HuH-7.5 (cell line): ENCODE results near the gene NDE1.

Source experiments
- DNase-seq: peaks from one replicate; pipeline ENCODE4 v3.0.0; 2011; ENCODE audit warnings: low spot score

Gene NDE1

DNA sequence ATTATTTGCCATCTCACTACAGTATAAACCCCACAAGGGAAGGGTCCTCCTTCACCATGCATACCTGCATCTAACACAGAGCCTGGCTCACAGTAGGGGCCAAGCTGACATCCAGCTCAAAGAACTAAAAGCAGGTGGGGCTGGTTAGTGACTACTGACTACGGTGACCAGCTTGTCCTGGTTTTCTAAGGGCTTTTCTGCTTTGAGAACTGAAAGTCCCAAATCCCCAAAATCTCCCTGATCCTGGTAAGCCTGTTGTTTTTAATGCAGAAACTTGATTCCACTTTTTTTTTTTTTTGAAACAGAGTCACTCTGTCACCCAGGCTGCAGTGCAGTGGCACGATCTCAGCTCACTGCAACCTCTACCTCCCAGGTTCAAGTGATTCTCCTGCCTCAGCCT lies 89.4 kb downstream of the NDE1 start:
- DNase-seq, result no peak

DNA sequence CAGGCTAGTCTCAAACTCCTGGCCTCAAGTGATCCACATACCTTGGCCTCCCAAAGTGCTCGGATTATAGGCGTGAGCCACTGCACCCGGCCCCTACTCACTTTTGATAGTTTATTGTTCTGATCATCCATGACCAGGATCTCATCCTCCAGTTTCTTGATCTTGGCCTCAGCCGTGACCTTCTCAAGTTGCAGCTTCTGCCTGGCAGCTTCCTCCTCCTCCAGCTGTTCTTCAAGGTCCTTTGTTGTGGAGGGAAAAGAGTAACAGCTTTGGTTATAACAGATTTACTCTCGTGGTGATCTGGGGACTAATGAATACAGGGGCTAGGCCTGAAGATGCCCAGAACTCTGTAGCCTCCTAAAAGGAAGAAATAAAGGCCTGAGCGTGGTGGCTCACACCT lies 89.9 kb downstream of the NDE1 start:
- DNase-seq, result no peak

DNA sequence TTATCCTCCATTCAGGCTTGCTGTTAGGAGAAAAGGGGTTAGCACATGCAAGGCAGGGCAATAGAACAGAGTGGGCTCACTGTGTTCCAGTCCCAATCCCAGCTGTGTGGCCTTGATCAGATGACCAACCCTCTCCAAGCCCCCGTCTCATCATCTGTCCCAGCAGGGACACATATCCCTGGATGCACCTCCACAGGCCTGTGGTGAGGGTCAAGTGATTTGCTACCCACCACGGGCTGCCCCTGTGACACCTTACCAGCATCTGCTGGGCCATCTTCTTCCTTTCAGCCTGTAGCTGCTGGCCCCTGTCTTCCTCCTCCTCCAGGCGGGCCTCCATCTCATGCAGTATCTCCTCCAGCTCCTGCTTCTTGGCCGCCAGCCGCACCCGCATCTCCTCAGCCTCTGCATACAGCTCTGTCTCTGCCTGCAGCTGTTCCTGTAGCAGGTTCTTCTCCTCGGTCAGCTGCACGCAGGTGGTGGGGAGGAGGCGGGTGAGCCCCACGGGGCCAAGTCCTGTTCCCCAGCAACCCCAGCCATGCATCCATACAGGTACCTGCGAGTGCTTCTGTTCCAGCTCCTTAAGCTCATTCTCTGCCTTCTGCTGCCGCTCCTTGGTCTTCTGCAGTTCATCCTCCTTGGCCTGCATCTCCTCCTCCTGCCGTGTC lies 91.3 kb downstream of the NDE1 start:
- DNase-seq, result no peak

DNA sequence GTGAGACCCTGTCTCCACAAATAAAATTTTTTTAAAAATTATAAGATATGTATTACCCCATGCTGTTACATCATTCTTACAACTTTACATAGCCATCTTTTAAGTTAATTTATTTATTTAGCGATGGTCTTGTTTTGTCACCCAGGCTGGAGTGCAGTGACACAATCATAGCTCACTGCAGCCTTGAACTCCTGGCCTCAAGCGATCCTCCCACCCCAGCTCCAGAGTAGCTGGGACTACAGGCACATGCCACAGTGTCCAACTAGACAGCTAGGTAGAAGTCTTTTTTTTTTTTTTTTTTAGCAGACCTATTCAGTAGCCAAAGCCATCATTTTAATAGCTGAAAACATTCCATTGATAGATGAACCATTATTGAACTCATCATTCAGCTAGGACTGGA lies 92.7 kb downstream of the NDE1 start:
- DNase-seq, result no peak

DNA sequence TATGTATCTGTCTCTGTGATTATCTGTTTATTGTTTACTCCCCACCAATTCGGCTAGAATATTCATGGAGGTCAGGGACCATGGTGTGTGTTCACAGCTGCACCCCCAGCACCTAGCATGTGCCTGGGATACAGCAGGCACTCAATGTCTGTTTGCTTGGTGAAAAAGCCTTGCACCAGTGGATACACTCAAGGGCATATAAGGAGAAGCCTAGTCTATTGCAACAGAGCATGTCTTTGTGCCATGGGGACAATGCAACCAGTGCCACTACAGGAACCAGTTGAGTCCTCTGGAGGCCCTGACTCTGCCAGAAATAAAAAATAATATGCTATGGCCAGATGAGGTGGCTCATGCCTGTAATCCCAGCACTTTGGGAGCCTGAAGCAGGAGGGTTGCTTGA lies 93.6 kb downstream of the NDE1 start:
- DNase-seq, result no peak

DNA sequence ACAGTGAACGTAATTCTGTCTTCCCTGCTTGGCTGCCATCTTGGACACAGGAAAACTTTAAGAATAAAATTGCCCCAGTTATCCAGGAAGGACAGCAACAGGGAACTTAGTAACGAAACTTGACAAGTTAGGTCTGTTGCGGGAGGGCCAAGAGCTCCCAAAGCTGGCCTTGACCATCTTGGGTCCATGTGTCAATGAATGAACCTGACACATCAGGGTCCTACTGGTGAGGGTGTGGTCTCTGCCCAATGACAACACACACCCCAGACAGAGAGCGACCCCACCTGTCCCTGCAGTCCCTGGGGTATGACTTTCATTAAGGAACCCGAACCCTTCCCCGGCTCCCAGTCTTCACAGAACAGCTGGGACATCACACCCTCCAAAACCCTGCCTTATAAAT lies 96.3 kb downstream of the NDE1 start:
- DNase-seq, result no peak

DNA sequence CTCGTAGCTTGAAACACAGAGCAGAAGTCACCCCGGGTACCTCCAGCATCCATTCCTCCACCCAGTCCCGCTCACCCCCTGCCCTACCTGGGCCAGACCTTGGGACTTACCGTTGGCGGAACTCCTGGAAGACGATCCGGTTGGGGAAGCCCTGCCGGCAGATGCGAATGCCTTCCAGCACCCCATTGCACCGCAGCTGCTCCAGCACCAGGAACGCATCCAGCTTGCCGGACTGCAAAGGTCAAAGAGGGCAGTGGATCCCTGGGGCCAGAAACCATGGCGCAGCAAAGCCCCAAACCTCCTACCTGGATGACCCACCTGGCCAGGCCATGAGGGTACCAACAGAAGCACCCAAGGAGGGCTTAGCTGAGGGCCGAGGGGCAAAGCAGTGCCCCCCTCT lies 97.9 kb downstream of the NDE1 start:
- DNase-seq, result no peak

DNA sequence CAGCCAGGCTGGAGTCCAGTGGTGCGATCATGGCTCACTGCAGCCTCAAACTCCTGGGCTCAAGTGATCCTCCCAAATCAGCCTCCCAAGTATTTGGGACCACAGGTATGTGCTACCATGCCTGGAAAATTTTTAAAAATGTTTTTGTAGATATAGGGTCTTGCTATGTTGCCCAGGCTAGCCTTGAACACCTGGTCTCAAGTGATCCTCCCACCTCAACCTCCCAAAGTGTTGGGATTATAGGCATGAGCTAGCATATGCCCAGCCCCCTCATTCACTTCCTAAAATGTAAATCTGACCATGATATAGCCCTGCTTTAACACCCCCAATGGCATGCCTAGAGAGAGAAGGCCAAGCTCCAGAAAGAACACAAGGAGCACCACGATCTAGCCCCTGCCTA lies 98.6 kb downstream of the NDE1 start:
- no peak for DNase-seq

DNA sequence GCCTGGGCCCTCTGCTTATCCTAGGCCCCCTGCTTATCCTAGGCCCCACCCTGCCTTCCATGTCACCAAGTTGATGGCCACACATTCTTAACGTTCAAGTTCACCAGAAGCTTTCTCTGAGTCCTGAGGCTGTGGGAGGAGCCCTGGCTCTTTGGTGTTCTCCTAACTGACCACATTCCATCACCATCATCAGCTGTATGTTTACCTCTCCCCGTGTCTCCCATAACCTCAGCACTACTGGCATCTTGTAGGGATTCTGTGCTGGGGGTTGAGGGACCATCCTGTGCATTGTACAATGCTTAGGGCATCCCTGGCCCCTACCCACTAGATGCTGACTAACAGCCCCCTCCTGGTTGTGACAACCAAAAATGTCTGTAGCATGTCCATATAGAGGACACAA lies 99.3 kb downstream of the NDE1 start:
- DNase-seq, result no peak

DNA sequence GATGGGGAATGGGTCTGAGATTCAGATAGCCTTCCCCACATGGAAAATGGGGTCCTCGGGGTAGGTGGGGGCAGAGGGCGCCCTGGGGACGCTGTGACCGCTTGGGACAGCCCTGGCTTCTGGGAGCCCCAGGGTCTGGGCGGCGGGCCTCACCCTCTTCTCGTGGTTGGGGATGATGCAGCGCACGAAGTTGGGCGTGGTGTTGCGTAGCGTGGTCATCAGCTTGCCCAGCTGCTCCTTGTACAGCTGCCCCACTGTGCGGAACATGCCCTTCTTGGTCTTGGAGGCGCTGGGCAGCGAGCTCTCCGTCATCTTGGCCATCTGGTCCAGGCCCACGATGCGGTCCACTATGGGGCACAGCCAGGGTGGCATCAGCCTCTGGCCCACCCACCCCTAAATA lies 99.9 kb downstream of the NDE1 start:
- DNase-seq, result no peak

DNA sequence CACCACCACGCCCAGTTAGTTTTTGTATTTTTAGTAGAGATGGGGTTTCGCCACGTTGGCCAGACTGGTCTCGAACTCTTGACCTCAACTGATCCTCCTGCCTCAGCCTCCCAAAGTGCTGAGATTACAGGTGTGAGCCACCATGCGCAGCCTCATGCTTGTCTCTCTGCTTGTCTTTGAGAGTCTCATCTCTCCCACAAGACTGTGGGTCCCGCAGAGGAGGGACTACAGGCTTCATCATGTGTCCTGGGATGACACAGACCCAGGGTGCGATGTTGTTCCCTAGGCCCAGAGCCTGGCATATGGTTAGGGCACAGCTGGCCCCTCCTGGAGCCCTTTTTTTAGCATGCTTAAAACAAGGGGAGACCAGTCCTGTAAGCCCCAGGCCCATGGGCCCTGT lies 101.9 kb downstream of the NDE1 start:
- DNase-seq, result no peak

DNA sequence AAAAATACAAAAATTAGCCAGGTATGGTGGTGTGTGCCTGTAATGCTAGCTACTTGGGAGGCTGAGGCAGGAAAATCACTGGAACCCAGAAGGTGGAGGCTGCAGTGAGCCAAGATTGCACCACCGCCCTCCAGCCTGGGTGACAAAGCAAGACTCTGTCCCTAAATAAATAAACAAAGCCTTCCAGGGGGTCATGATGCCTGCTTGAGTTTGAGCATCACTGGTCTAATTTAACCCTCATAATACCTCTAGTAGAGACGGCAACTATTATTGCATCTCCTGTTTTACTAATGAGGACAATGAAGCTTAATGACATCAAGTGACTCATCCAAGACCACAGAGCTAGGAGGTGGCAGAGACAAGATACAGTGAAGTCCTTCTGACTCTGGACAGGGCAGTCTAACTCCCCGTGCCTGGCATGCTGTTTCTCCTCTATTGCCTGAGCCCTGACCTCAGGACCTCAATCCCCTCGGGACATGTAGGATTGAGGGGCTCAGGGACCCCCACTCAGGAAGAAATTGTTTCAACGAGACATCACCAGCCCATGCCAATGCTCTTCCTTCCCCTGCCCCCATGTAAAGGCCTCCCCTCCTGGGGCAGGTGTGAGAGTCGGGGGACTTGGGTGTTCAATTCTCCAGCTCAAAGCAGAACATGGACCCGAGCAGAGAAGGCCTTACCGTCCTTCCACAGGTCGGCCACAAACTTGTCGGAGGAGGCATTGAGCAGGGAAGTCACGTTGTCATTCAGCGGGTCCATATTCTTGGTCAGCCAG lies 102.9 kb downstream of the NDE1 start:
- DNase-seq, result no peak

DNA sequence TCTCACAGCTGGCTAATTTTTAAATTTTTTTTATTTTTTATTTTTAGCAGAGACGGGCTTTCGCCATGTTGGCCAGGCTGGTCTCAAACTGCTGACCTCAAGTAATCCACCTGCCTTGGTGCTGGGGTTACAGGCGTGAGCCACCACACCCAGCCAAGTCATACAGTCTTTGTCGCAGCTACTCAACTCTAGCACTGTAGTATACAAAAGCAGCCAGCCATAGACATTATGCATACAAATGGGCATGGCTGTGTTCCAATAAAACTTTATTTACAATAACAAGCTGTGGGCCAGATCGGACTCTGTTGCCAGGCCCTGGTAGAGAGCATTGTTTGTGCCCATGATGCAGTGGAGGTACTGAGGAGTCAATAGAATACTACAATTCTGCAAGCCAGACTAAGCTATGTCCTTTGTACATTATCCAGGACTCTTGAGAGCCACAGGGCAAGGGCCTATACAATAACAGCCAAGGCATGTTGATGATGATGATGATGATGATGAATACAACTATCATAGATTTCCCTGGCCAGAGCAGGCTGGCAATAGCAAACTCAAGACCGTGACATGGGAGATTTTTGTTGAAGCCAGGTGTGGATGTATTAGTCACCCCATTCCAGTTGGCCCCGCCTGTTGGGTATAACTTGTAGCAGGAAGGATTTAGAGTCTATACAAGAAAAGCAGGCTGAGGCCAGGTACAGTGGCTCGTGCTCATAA lies 104.9 kb downstream of the NDE1 start:
- no peak for DNase-seq

DNA sequence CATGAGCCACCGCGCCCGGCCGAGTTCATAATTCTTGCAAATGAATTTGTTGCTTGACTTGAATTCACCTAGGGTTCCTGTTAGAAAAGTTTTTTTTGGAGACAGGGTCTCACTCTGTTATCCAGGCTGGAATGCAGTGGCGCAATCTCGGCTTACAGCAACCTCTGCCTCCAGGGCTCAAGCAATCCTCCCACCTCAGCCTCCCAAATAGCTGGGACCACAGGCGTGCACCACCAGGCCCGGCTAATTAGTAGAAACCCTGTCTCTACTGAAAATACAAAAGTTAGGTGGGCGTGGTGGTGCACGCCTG lies 107.0 kb downstream of the NDE1 start:
- DNase-seq, result no peak

DNA sequence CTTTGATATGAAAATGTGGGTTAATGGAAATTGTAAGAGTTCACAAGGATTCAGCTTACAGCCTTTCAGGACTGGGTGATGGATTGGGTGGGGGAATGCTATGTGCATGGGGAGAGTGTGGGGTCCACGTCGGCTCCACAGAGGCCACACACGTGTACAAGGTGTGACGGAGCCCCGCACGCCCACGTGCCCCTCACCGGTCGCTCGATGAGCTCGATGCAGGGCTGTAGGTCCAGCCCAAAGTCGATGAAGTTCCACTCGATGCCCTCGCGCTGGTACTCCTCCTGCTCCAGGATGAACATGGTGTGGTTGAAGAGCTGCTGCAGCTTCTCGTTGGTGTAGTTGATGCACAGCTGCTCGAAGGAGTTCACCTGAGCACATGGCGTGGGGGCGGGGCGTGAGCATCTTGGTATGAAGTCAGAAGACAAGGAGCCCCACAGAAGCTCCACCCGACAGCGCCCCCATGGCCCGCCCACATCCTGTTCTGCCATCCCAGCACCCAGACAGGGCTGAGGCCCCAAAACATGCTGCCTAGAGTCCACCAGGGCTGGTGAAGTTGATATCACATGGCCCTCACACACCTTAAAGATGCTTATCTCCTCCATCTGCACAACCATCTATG lies 107.7 kb downstream of the NDE1 start:
- no peak for DNase-seq

DNA sequence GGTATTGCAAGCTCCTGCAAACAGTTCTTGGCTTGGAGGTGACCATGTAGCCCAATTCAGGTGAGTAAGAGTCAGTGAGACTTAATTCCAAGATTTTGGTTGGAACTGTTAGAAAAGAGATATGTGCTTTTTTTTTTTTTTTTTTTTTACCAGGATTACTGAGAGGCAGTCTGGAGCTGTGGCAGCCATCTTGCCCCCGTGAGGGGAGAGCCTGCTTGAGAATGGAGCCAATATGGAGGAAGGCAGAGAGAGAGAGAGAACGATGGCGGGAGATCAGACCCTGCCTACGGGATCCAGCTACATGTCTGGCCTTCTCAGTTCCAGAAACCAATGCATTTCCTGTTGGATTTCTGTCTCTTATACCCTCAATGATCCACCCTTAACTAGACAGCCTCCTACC lies 109.0 kb downstream of the NDE1 start:
- no peak for DNase-seq

DNA sequence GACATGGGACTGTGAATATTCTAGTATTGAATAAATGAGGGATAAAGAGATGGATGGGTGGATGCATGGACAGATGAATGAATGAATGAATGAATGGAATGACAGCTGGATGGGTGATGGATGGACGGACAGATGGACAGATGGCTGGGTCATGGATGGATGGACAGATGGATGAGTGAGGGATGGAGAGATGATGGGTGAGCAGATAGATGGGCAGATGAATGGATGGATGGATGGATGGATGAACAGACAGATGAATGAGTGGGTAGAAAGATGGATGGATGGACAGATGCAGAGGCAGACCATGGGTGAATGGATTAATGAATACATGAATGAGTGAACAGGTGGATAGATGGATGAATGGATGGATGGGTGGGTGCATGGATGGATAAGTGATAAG lies 110.1 kb downstream of the NDE1 start:
- no peak for DNase-seq

DNA sequence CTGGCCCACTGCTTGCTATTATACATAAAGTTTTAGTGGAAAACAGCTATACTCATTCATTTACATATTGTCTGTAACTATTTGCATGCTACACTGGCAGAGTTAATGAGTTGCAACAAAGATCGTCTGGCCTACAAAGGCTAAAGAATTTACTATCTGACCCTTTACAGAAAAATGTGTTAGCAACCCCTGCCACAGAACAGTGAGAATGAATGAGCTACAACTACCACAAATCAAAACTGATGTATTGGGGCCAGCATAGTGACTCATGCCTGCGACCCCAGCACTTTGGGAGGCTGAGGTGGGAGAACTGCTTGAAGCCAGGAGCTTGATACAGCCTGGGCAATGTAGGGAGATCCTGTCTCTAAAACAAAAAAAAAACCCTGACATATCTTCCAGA lies 114.1 kb downstream of the NDE1 start:
- no peak for DNase-seq

DNA sequence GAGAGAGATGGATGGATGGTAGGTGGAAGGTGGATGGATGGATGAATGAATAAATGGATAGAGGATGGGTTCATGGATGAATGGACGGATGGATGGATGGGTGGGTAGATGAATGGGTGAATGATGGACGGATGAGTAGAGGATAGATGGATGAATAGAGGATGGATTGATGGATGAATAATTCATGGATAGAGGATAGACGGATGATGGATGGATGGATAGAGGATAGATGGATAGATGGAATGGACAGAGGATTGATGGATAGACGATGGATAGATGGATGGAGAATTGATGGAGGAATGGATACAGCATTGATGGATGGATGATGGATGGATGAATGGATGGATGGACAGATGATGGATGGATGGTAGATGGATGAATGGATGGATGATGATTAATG lies 115.1 kb downstream of the NDE1 start:
- no peak for DNase-seq

DNA sequence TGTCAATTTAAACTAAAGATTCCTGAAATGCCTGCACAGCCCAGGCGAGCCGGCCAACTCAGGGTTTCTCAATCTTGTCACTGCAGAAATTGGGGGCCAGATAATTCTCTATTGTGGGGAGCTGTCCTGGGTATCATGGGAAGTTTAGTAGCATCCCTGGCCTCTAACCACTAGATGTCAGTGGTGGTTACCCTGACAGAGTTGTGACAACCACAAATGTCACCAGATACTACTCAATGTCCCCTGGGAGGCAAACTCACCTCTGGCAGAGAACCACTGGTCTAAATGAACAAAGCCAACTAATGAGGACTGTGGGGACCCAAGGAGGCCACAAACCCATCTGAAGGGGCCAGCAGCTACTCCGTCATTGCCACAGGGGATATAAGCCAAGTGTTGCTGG lies 115.8 kb downstream of the NDE1 start:
- DNase-seq, result peak; percentile 43

DNA sequence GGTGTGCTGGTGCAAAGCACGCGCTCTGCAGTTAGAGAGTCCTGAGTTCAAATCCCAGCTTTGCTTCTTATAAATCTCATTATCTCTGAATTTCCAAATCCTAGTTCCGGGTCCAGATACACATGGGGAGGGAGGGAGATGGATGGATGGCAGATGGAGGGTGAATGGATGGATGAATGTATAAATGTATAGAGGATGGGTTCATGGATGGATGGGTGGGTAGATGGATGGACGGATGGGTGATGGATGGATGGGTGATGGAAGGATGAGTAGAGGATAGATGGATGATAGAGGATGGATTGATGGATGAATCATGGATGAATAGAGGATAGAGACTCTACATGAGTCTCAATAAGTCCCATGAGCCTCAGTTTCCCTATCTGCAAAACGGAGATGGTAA lies 116.9 kb downstream of the NDE1 start:
- no peak for DNase-seq

DNA sequence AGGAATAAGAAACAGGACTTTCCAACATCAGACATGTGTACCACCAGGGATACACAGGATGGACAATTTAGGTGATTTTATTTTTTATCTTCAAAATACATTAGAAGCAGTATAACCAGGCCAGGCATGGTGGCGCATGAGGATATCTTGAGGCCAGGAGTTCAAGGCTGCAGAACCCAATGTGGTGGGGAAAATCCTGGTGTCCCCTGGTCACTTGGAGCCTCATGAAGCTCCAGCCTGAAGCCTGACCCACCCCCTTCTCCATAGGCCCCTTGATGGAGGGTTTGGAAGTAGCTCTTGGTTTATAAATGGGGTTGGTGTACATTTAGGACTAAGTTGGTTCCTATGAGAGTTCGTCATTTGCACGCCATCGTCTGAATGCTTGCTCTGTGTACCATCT lies 118.2 kb downstream of the NDE1 start:
- no peak for DNase-seq

DNA sequence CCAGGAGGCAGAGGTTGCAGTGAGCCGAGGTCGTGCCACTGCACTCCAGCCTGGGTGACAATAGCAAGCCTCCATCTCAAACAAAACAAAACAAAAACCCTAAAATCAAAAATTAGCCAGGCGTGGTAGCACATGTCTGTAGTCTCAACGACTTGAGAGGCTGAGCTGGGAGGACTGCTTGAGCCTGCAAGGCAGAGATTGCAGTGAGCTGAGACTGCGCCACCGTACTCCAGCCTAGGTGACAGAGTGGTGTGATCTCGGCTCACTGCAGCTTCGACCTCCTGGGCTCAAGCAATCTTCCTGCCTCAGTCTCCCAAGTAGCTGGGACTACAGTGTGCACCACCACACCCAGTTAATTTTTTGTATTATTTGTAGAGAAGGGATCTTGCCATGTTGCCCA lies 119.2 kb downstream of the NDE1 start:
- DNase-seq, result no peak
